ENCODE data around the gene C17orf75.
A peak's percentile ranks its signal among the peaks of the same experiment; 100 is the strongest.
"Not testable (repeated sequence)": the region's sequence is repeated elsewhere in the genome, so short reads cannot be mapped to it uniquely, and the experiment has no call there.

C17orf75 gene, protein sequence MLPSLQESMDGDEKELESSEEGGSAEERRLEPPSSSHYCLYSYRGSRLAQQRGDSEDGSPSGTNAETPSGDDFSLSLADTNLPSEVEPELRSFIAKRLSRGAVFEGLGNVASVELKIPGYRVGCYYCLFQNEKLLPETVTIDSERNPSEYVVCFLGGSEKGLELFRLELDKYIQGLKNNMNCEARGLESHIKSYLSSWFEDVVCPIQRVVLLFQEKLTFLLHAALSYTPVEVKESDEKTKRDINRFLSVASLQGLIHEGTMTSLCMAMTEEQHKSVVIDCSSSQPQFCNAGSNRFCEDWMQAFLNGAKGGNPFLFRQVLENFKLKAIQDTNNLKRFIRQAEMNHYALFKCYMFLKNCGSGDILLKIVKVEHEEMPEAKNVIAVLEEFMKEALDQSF

DNA sequence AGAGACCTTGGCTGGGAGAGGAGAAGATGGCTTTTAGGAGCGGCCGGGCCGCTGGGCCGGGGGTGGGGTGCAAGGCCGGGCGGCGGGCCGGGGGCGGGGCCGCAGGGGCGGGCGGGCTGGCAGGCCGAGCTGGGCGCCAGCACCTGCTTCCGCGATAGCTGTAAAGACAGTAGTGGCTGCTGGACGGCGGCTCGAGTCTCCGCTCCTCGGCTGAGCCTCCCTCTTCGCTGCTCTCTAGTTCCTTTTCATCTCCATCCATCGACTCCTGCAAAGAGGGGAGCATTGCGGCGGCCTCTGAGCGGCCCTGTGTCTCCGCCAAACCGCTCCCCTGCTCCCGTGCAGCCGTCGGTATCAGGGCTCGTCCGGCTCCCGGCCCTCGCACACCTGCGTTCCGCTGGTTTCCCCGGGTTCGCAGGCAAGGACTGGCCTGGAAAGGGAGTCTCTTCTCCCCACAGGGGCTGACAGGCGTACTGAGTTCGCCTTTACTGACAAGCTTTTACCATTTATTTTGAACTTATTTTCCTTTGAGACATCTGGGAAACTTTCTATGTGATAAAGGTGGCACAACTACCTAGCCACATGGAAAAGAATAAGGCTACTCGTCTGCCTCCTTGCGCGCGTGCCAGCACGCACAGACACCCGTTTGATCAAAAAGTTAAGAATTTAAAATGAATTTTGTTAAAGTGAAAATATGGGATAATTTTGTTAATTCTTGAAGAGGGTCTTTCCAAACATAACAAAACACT is at the start of gene C17orf75:
C17orf75 (minus strand) TSS at position 317 of the 746 bp plus-strand sequence; CDS start at position 283, 34 bp downstream.
- DNase-seq: peak; percentile 74 to 87 (median 83)

DNA sequence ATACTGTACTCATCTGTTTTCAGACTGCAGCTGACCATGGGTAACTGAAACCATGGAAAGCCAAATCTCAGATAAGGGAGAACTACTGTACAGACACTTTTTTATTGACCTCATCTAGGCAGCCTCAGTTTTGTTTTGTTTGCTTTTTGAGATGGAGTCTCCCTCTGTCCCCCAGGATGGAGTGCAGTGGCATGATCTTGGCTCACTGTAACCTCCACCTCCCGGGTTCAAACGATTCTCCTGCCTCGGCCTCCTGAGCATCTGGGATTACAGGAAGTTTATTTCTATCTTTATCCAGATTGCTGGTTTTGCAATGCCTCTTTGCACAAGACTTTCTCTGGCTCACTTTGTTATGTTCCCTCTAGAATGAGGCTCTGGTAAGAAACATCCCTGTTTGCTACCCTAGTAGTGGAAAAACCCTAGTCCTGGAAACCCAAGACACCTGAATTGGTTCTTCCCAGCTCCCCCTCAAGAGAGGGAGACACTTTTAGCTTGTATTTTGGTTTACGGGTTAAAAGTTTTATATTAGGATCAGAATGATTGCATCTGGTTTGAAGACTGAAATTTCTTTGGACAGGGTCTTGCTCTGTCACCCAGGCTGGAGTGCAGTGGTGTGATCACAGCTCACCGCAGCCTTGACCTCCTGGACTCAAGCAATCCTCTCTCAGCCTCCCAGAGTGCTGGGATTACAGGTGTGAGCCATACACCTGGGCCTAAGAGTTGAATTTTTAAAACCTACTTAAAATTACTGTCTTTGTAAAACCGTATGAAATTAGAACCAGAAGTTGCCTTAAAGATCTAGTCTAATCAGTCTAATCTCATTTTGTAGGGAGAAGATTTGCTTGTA is 46.9 kb upstream of the C17orf75 start:
- DNase-seq: no peak

DNA sequence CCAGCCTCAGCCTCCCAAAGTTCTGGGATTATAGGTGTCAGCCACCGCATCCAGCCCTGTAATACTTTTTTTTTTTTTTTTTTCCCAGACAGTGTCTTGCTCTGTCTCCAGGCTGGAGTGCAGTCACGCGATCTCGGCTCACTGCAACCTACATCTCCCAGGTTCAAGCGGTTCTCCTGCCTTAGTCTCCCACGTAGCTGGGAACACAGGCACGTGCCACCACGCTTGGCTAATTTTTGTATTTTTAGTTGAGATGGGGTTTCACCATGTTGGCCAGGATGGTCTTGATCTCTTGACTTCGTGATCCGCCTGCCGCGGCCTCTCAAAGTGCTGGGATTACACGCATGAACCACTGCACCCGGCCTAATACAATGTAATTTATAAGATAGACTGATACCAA is 46.2 kb upstream of the C17orf75 start:
- not testable (repeated sequence) for DNase-seq

DNA sequence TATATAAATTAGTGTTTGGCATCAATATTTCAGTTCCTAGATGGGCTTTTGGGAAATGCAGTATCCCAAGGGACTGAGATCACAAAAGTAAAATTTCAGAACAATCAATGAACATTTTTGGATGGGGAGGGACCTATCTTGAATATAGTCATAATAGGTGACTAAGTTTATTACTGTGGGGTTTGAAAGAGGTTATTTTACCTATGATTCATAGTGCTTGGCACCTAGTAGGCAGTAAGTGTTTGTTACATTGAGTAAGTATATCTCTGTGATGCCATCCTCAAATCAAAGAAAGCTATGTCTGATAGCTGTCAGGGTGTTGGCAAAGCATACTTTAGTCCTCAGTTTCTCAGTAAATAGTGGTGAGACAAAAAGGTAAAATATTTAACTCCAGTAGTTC is 44.9 kb upstream of the C17orf75 start:
- DNase-seq: no peak

DNA sequence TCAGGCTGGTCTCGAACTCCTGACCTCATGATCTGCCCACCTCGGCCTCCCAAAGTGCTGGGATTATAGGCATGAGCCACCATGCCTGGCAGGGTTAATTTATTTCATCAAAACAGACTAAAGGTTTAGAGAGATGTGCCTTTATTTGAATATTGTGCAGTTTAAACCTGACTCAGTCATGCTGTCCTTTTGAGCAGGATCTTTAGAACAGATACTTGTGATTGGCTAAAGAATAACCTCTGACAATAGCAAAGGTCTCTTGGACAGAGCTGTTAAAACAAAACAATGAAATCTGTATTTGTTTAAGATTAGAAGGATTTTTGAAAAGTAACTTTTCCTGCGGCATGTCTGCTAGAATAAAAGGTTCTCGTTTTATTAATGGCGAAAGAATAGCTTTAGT is 44.0 kb upstream of the C17orf75 start:
- DNase-seq: no peak

DNA sequence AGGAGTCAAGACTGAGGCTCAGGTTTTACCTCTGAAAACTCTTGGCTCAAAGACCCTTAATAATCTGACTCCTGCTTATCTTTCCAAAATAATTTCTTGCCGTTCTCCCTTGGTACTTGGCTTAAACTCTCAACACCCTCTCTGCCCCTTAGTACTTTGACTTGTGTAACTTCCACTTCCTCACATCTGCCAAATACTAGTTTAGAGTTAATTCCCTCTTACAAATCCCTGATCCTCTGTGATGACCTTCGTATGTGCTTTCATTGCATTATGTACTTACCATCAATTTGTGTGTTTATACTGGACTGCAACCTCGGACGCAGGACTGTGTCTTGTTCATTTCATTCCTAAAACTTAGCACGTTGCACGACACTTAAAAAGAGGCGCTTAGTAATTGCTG is 43.1 kb upstream of the C17orf75 start:
- DNase-seq: no peak

DNA sequence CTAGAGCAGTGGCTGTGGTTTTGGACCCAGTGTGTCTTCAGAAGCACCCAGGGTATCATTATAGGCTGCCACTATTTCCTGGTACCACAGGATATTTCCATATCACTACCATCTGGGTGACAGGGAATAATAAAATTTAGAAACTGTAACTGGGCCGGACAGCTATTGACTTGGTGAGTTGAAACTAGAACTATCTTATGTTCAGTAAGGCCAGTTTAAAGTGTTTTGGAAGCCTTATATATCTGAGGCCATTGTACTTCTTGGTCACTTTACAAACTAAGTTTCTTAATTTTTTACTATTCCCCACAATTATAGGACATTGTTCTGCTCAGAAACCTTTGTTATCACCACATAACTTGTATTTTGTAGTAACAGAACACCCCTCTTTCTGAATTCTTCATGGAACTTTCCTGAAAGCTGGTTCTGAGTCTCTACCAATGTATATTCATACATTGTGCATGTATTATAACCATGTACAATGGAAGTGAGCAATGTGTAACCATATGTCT is 42.0 kb upstream of the C17orf75 start:
- no peak for DNase-seq

DNA sequence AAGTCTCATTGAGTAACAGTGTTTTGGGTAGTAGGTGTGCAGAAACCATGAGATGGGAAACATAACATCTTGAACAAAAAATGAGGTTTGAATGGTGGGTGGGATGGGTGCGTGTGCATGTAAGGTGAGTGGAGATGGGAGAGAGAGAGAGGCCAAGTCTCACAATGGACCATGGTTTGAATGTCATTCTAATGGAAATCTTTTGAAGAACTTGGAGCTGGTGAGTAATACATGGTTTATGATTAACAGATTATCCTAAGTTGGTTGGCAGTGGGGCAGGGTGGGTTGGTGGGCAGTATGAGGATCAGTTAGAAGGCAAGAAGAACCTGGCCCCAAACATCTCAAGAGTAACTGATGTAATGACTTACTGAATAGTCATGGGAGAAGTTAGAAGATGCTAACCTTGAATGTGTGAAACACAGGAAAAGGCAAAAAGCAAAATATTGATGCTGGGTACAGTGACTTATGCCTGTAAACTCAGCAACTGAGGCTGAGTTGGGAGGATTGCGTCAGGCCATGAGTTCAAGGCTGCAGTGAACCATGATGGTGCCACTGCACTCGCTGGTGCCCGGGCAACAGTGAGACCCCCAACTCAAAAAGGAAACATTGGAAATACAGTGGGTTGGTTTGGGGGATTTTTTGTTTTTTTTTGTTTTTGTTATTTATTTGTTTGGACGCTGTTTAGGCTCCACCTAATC is 40.7 kb upstream of the C17orf75 start:
- DNase-seq: no peak

DNA sequence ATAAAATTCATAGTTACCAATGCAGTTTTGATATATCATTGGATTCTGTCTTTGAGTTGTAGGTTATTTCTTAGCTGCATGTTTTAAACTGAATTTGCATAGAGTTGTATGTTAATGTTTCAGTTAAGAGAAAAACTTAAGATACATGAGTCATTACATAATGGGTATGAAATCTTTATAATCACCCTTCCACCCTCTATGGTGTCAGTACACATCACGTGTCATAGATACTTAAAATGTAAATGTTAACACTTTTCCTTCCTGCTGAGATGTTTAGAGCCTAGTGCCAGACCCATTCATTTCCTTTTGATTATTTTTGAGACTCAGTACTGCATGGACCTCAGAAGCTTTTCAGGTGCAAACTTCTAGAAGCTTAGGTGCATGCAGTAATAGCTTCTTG is 28.5 kb upstream of the C17orf75 start:
- DNase-seq: no peak

DNA sequence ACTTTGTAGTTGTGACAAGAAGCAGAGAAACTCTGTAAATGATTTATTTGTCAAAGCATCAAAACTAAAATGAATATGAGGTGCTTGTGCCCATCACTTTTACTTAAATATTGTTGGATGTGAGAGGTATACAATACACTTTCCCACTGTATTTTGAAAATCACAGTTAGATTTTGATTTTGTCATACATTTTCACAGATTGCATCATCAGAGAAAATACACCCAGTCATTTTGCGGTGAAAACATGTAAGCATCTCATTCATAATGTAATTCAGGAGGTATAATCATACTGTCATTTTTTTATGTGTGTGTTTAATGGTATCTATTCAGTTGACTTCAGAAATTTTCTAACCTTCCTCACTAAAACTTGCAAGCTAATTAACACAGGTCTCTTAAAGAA is 19.3 kb upstream of the C17orf75 start:
- DNase-seq: no peak

DNA sequence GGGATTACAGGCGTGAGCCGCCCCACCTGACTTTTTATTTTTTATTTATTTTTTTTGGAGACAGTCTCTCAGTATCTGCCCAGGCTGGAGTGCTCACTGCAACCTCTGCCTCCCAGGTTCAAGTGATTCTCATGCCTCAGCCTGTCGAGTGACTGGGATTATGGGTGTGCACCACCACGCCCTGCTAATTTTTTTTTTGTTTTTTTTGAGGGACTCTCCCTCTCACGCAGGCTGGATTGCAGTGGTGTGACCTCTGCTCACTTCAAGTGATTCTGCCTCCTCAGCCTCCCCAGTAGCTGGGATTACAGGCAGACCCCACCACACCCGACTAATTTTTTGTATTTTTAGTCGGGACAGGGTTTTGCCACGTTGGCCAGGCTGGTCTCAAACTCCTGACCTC is 15.6 kb upstream of the C17orf75 start:
- DNase-seq: no peak

DNA sequence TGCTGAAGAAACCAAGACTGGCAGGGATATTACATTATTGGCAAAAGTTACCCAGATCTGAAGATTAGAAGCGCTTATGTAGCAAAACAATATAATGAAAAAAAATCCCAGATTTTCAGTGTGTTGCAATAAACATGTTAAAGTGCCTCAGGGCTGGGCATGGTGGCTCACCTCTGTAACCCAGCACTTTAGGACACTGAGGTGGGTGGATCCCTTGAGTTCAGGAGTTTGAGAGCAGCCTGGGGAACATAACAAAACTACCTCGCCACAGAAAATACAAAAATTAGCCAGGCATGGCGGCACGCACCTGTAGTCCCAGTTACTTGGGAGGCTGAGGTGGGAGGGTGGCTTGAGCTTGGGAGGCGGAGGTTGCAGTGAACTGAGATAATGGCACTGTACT is 14.8 kb upstream of the C17orf75 start:
- DNase-seq: no peak

DNA sequence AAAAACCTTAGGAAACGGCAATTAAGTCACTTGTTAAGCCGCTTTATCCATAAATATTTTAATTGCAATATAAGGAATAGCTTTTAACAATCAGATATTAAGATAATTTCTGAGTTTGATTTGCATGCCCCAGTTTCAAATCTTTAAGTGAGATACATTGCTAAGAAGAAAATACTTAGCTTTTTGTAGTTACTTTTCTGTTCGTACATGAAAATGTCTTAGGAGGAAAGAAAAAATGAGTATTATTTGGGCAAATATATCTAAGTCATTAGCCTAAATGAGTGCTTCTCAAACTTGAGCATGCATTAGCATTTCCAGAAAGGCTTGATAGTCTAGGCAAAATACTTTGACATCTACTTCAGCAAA is 14.4 kb upstream of the C17orf75 start:
- no peak for DNase-seq

DNA sequence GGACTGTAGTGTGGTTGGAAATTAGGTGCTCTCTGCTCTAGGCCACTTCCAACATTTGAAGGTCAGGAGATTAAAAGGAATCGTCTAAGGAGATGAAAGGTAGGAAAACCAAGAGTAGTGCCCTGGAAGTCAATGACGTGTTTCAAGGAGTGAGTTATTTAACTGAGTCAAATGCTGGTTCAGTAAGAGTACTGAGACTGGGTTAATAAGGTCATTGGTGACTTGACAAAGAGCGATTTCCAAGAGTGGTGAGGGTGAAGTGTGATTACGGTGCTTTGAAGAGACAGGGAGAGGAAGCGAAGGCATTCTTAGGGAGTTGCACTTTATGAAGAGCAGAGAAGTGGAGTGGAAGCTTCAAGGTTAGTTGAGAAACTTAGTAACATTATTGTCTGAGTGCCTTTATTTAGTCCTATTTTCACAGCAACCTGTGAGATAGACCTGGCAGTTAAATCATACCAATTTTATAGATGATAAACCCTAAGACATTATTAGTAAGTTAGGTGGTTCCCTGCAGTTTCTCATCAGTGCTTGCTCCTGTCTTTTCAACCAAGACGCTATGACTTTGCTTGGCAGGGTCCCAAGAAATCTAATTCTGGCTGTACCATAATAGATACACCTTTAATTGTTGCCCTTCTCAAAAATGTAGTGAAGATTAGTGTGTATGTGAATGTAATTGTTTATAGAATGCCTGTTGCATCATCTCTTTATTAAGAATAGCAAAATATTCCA is 13.8 kb upstream of the C17orf75 start:
- DNase-seq: no peak

DNA sequence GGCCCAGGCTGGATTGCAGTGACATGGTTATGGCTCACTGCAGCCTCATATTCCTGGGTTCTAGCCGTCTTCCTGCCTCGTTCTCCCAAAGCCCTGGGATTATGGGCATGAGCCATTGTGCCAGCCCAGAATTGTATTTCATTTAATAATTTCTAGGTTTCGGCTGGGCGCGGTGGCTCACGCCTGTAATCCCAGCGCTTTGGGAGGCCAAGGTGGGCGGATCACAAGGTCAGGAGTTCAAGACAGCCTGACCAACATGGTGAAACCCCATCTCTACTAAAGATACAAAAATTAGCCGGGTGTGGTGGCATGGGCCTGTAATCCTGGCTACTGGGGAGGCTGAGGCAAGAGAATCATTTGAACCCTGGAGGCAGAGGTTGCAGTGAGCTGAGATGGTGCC is 10.8 kb upstream of the C17orf75 start:
- not testable (repeated sequence) for DNase-seq

DNA sequence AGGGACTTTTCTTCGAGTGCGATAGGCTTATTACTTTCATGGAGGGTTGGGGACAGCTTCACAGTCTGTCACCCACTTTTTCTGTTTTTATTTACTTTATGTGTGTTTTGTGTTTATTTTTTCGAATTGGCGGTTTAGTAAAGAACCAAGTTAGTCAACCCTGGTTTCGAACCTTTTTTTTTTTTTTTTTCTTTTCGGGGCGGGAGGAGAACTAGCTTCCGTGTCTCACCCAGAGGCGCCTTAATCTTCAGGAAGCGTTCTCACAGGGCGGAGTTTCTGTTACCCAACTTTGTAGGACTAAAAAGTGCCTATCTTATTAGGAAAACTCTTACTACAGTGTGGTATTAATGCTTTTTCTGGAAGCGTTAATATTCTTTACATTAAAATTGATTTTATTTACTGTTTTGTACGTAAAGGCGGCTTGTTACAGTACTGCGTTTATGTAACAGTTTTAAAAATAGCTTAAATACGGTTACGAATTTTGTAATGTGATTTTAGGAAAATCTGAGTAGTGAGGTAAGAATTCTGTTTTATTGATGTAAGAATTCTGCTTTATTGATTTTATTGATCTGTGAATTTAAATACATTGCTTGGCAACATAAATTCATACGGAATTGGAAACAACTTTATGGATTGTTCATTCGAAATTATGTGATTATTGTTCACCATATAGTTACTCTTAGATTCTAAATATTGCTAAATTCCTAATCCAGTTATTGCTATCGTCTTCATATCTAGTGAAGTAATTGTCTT is 8.9 kb upstream of the C17orf75 start:
- DNase-seq: peak in 2 of 3 experiments; percentile 49 to 83

DNA sequence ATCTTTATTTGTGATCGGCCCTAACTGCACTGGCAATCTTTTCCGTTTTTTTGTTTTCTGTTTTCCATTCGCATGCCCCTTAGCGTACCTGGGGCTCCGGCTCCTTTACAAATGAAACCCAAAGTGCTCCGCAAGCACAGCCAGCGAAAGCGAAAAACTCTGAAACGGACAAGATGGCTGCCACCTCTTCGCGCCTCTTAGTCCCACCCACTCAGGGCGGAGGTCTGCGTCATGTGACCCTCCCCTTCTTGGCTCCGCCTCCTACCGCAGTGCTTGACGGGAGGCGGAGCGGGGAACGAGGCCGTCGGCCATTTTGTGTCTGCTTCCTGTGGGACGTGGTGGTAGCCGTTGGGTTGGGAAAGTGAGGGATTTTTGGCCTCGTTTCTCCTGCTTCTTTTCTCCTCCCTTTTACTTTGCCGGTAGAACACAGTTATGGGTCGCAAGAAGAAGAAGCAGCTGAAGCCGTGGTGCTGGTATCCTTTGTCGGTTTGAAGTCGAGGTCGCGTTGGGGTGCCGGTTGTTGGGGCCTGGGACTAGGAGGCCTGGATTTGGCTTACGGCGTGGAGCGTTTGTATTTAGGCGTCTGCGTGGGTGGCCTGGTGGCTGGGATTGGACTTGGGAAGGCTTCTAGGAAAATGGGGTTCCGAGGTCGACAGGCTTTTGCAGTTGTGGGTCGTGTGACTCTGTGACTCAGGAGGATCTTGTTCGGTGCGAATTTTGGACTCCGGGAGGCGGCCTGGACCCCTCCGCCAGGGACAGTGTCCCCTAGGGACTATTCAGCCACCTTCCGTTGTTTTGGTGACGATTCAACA is 8.1 kb upstream of the C17orf75 start, which contains the start of gene ZNF207:
ZNF207 (plus strand) TSS at position 304 of the 812 bp plus-strand sequence; CDS start at position 433, 129 bp downstream.
- DNase-seq: peak; percentile 94 to 98 (median 96)

DNA sequence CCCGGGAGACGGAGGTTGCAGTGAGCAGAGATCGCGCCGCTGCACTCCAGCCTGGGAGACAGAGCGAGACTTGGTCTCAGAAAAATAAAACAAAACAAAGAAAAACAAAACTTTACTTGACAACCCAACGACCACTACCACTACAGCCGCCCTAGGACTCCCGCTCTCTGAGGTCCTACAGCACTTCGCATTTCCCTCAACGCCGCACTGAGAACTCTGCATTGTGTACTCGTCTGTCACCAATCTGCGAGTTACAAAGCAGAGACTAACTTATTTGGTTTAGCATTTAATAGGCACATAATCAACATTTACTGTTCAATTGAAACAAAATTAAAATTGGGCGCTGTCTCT is 7.5 kb upstream of the C17orf75 start:
- DNase-seq: no peak

DNA sequence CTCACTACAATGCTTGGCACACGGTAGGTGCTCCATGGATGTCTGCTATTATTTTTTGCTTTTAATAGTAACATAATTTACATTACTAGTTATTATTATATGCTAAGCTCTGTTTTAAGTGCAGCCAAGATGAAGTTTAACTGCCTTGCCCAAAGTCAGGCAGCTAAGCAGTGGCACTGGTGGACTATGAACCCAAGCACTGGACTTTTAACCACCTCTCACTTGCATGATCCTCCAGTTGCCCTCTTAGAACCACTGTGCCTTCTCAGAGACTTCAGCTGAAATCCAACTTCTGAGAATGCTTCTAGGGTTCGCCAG is 6.5 kb upstream of the C17orf75 start:
- DNase-seq: no peak

DNA sequence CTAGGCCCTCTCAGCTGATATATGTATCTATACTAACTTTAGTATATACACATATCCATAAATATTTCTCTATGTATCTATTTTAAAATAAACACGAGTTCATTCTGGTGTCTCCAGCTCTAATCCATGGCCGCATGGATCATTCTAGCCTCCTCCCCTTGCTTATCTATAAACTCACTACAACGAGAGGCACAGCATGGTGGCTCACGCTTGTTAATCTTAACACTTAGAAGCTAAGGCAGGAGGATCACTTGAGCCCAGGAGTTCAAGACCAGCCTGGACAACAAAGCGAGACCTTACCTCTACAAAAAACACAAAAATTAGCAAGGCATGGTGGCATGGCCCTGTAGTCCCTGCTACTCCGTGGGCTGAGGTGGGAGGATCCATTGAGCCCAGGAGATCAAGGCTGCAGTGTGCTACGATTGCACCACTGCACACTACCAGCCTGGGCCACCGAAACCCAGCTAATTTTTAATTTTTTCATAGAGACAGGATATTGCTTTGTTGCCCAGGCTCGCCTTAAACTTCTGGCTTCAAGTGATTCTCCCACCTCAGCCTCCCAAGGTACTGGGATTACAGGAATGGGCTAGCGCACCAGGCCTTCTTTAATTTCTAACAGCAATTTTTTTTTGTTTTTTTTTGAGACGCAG is 4.1 kb upstream of the C17orf75 start:
- no peak for DNase-seq

Data from NCI-H1417 (cell line).